ENCODE measurements around the gene CMSS1.

CMSS1 gene

DNA sequence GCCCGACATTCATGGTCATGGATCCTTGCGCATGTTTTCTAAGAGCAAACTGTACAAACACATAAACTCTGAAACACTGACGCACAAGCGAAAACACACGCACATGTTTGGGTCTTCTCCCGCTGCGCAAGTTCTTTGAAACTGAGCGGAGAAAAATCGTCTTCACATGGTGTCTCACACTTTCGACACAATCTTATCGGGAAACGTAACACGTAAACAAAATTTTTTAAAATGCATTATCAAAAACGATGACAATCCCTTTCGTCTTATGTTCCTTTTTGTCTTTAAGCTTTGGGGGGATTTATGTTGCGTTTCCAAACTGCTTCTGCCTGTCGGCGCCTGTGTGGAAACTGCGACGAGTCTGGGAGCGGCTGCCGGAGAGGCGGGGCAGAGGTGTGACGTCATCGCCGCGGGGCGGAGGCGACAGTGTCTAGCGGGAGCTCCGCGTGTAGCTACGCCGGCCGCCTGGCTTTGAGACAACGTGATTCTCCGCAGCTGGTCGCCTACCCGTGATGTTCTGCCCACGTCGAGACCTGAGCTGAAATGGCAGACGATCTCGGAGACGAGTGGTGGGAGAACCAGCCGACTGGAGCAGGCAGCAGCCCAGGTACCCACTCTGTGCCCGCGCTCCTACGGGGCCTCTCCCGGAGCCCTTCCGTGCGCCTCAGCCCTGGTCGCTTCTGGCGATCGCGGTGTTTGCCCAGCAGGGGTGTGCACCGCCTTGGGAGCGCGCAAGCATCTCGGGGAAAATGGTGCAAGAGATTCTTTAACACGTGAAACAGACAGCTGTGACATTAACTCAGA is at the start of gene CMSS1:
CMSS1 (plus strand) TSS at position 426 of the 804 bp plus-strand sequence.
- DNase-seq (ENCODE audit: low read depth in 2 of 2): peak; percentile 91 to 94

DNA sequence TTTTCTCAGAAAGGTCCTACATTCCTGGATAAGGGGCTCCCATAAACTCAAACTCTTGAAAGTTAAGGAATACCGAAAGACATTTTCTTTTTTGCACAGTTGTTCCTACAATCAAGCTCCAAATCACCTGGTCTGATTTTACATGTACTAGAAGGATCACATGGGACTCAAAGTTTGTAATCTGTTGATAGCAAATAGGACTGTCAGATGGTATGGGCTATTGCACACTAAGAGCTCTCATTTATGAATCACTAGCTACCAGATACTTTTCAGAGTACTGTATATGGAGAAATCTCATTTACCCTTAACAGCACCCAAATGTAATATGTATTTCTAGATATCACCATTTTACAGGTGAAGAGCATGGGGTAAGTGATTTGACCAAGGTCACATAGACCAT is 49.5 kb upstream of the CMSS1 start:
- no peak for DNase-seq (ENCODE audit: low read depth in 2 of 2)

DNA sequence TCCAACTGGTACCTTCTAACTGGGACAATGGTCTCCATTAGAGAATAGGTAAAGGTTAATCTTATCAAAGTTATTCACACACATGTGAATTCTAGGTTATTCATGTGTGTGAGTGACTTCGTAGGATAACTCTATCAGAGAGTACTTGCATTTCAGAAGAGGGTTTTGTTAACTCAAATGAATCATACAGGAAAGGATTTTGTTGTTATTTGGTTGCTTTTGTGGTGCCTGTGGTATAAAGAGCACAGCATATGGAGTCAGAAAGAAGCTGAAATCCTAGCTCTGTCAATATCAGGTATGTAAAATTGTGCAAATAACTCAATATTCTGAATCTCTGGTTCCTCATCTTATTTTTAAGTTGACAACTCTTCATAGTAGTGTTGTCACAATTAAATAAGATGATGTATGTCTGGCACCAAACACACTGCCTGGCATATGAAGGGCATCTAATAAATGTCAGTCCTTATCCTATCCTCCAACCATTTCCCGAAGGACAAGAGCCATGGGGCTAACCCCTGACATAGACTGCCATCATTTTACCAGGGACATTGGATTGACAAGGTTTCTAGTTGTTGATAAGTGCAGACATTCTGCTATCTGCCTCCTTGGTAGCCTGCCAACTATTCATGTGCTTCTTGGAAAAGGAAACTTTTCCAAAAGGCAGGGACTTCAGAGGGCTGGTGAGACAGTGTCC is 48.7 kb upstream of the CMSS1 start:
- DNase-seq (ENCODE audit: low read depth in 2 of 2): no peak

DNA sequence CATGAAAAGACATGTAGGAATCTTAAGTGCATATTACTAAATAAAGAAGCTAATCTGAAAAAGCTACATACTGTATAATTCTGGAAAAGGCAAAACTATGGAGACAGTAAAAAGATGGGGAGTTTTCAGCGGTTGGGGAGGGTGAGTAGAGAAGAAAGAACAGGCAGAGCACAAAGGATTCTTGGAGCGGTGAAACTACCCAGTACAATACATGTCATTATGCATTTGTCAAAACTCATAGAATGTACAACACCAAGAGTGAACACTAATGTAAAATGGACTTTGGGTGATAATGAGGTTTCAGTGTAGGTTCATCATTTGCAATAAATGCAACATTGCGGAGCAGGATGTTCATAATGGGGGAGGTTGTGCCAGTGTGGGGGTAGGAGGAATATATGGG is 45.5 kb upstream of the CMSS1 start:
- no peak for DNase-seq (ENCODE audit: low read depth in 2 of 2)

DNA sequence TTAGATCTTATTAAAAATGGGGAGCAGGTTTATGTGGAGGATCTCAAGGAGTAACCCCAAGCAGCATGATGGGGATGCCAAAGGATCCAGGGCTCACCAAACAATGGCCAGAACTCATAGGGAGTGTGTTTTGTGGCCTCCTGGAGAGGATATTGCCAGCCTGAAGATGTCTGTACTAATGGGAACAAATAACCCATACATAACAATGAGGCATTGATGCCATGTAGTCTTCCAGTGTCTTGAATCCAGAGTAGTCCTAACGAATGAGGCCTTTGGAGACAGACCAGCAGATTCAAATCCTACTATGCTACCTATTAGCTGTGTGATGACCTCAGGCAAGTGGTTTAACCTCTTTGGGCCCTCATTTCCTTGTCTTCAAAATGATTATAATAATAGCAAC is 45.0 kb upstream of the CMSS1 start:
- no peak for DNase-seq (ENCODE audit: low read depth in 2 of 2)

DNA sequence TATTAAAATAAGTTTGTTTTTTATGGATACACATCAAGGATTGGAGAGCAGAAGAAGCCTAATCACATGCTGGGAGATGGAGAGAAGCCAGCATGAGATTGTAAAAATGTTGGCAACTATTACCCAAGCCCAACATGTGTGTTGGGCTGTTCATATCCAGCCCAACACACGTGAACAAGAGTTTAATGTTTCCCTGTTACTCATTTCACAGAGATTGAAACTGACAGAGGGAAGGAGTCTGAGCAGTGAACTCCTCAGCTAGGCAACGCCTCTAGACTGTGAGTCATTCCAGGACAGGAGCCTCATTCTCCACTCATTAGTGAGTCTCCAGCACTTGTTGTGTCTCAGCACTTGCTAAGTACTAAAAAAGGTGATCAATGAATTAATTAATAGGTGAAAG is 43.2 kb upstream of the CMSS1 start:
- DNase-seq (ENCODE audit: low read depth in 2 of 2): no peak

DNA sequence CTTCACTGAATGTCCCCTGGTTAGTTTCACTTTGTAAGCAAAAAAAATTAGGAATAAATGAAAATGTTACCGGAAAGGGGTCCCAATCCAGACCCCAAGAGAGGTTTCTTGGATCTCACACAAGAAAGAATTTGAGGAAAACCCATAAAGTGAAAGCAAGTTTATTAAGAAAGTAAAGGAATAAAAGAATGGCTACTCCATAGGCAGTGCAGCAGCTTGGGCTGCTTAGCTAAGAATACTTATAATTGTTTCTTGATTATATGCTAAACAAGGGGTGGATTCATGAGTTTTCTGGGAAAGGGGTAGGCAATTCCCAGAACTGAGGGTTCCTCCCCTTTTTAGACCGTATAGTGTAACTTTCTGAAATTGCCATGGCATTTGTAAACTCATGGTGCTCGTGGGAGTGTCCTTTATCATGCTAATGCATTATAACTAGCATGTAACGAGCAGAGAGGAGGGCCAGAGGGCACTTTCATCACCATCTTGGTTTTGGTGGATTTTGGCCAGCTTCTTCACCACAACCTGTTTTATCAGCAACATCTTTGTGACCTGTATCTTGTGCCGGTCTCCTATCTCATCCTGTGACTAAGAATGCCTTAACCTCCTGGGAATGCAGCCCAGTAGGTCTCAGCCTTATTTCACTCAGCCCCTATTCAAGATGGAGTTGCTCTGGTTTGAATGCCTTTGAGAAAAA is 41.0 kb upstream of the CMSS1 start:
- DNase-seq (ENCODE audit: low read depth in 2 of 2): no peak

DNA sequence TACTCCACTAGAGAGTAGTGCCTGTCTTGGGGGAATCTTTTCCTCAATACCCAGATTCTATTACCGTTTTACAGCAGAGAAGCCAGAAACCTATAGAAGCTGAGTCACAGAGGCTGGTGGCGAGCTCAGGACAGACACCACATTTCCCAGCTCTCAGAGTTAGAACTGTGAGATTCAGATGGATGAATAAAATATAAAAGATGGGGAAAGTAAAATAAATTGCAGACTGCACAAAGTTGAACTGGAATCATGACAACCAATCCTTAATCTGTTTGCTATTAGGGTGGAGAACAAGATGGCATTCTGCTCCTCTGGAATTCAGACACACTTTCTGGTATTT is 40.5 kb upstream of the CMSS1 start:
- no peak for DNase-seq (ENCODE audit: low read depth in 2 of 2)

DNA sequence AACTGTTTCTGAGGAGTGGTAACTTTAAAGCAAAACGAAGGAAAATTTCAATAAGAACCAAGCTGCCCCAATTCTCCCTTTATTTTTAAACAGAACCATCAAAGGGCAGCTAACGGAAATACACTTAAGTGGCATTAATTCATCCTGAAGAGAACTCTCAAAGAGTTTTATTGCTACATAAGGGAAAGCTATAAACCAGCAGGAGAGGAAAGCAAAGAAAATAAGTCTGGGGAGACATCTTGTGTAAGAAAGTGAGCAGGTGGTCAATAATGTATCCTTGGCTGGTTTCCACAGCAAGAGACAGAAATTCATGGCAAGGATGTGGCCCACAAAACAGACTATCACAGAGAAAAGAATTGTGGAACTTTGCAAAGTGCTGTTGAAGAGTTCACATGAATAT is 40.0 kb upstream of the CMSS1 start:
- DNase-seq (ENCODE audit: low read depth in 2 of 2): no peak

DNA sequence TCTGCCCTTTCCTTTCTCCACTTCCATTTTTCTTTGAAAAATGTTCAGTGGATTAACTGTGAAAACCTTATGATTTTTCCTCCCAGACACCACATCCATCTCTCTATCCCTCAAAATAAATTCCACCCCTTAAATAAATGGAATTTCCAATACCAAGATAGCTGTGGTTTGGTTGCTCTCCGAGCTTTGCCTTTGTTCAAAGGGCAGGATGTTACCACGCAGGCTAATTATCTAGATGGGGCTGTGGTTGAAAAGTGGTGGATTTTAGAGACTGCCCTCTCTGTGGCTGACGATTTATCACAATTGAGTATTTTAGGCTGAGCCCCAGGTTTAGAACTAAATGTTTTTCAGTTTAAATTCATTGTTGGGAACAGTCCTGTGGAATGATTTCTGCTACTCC is 36.9 kb upstream of the CMSS1 start:
- no peak for DNase-seq (ENCODE audit: low read depth in 2 of 2)

DNA sequence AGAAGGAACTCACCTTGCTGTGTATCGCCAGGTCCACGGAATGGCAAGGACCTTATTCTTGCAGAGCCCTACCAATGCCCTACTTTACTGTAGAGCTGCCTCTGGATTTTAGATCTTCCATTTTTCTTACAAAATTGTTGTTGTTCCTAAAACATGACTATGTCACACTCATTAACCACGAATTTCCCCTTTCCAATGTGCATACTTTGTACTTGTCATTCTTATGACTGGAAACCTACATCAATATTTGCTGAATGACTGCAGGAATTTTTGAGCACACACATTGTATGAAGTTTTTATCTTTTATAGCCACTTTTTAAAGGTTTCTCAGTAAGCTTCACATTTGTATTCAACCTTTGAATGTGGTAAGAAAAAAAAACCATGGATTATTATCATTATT is 35.9 kb upstream of the CMSS1 start:
- DNase-seq (ENCODE audit: low read depth in 2 of 2): no peak

DNA sequence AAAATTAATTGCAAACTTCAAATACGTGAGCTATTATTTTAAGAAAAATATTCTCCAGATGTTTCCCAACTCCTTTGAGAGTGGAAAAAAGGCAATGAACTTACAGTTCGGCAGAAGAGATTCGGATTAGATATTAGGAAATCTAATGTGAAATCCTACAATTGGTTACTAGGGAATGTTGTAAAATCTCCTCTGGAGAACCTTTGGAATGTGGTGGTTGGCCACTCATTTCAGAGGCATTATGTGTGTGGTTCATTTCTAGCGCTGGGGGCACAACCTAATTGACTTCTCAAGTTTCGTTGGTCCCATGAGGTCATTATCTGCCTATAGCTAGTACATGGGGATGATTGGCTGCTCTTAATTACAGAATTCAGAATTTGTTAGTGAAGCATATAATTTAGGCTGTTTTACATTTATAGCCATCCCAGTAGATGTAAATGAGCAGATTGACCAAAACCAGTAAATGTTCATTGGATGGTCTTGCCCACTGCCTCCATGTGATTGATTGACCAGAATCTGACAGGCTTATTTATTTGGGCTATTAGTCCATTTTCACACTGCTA is 34.6 kb upstream of the CMSS1 start:
- DNase-seq (ENCODE audit: low read depth in 2 of 2): no peak

DNA sequence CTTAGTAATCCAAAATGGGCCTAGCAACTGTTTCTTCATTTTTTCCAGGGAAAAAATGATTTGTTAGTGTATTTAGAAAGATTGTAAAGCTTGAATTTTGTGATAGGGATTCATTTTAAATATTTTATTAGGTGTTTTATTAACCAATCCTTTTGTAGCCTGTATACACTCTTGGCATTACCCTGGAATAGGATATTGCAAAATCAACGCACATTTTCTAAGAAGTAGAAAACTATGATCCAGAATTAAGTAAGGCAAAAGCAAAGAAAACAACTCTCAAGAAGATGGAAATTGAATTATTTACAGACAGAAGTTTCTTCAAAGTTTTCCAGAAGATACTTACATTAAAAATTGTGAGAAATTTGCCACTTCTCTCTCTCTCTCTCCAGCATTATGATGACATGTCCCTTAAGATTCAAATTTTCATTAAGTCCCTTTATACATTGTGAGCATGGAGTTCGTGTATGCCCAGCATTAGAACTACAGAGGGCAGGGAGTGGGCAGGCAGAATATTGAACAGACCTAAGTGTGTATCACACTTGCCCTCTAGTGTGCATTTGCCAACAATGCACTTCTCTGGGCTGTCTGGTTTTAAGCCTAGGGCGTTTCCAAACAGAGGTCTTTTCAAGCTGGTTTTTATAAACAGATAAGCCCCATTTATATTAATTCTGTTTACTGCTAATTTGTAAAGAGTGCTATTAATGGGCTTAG is 28.5 kb upstream of the CMSS1 start:
- DNase-seq (ENCODE audit: low read depth in 2 of 2): no peak

DNA sequence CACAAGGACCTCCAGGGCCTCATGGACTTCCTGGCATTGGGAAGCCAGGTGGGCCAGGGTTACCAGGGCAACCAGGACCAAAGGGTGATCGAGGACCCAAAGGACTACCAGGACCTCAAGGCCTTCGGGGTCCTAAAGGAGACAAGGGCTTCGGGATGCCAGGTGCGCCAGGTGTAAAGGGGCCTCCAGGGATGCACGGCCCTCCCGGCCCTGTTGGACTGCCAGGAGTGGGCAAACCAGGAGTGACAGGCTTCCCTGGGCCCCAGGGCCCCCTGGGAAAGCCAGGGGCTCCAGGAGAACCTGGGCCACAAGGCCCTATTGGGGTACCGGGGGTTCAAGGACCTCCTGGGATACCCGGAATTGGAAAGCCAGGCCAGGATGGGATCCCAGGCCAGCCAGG is 23.2 kb upstream of the CMSS1 start:
- DNase-seq (ENCODE audit: low read depth in 2 of 2): no peak

DNA sequence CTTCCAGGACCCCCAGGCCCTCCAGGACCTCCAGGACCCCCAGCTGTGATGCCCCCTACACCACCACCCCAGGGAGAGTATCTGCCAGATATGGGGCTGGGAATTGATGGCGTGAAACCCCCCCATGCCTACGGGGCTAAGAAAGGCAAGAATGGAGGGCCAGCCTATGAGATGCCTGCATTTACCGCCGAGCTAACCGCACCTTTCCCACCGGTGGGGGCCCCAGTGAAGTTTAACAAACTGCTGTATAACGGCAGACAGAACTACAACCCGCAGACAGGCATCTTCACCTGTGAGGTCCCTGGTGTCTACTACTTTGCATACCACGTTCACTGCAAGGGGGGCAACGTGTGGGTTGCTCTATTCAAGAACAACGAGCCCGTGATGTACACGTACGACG is 22.1 kb upstream of the CMSS1 start:
- no peak for DNase-seq (ENCODE audit: low read depth in 2 of 2)

DNA sequence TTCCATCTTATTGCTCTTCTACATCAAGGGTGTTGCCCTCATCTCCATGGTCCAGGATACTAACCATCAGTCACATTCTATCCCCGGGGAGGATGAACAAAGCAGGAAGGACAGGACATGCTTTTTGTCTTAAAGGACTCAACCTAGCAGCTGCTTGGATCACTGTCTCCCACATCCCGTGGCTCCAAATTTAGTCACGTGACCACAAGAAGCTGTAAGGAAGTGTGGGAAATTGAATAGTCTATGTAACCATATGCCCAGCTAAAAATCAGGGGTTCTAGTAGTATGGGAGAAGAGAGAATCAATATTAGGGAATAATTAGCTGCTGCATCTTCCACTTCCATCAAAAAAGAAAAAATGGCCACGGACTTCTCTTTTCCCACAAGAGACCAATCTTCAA is 18.2 kb upstream of the CMSS1 start:
- DNase-seq (ENCODE audit: low read depth in 2 of 2): no peak

DNA sequence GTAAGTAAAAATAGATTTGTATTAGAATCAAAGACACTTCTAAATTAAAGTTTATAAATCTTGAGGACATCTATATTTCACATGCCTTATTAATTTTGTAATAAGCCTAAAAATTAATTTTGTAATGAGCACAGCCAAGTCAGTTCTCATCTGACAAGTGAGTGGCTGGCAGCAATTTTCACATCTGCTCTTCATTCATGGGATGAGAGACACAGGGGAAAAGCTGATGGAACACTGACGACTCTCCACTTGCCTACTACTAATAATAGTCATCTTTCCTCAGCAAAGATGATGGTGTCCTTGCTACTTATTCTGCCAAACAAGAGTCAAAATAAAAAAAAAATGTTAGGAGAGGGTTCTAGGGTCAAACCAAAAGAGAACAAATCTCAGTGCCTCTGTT is 14.4 kb upstream of the CMSS1 start:
- no peak for DNase-seq (ENCODE audit: low read depth in 2 of 2)

DNA sequence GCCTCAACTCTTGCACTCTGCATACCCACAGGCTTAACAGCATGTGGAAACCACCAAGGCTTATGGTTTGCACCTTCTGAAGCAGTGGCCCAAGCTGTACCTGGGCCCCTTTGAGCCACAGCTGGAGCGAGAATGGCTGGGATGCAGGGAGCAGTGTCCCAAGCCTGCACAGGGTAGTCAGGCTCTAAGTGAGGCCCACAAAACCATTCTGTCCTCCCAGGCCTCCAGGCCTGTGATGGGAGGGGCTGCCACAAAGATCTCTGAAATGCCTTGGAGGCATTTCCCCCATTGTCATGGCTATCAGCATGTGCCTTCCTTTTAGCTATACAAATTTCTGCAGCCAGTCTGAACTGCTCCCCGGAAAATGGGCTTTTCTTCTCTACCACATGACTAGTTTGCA is 12.5 kb upstream of the CMSS1 start:
- no peak for DNase-seq (ENCODE audit: low read depth in 2 of 2)

DNA sequence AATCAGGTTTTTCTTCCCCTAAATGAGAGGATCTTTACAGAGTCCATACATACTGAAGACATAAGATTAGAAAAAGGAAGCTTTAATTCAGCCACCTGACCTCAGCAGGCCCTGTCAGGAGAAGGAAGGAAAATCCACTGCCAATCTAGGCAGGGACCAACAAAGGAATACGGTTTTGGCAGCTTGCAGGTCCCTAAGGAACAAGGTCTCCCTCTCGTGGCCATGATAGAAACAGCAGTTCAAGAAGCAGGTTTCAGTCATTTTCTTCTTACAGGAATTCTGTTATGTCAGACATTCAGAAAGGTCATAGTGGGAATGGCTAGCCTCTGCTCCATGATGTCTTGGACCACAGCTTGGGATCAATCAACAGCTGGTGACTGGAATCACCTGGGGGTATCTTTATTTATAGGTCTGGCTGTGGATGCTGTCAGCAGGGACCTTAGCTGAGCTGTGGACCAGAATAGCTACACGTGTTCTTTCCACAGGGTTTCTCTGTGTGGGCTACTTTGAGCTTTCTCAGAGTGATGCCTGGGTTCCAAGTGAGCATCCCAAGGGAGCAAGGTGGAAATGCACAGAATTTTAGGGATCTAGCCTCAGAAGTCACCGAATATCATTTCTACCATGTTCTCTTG is 9.4 kb upstream of the CMSS1 start:
- DNase-seq (ENCODE audit: low read depth in 2 of 2): no peak

DNA sequence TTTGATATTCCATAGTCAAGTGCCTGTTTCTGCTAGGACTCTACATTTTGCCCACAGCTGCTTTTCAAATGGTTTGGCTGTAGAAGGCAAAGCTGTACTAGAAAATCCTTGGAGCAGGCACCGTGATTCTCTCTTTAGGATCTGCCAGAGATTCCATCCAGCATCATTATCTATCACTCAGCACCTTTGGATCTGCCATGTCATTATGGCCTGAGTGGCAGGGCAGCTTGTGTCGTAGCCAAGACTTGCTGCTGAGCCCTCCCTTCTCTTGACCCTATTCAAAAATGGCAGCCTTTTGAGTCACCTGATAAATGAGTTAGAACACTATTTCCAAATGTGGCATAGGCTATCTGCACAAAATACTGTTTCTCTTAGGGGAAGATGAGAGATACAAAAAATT is 8.1 kb upstream of the CMSS1 start:
- DNase-seq (ENCODE audit: low read depth in 2 of 2): no peak

DNA sequence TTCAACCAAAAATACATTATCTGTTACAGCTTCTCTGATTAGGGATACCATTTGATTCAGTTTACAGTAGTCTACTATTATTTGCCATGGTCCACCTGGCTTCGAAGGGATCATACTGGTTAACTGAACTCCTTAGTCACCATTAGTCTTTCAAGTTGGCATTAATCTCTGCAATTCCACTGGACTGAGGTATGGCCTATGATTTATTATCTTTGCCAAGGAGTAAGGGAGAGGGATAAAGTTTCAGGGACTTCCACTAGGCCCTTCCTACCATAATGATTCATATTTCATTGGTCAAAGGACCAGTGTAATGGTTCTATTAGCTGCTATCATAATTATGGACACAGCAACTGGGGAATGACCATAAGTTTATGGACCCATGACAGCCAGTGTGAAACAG is 7.3 kb upstream of the CMSS1 start:
- DNase-seq (ENCODE audit: low read depth in 2 of 2): no peak

DNA sequence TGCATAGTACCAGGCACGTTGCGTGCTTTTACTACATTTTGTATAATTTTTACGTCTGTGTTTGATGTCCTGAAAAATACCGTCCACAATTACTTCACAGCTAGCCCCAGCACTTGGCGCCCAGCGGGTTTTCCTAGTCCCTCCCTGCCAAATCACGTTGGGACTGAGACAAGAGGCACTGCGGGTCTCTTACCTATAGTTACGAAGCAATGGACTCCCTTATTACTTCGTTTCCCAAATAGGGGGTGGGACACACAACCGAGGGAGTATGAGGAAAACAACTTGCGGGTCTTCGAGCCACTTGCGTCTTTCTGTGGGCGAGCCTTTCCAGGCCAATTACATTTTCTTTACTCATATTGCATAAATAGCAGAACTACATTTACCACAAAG is 620 bp upstream of the CMSS1 start:
- no peak for DNase-seq (ENCODE audit: low read depth in 2 of 2)
